ENCODE results near the gene MGME1. TPM values are rescaled to one million over a fixed set of nuclear protein-coding genes. Genes with fewer than 3 reads are reported as not detected.

MGME1 gene
- total RNA-seq, 5 donors from 2014 or later (not counting 1 experiment from before 2014, with no cell fraction given): 7.3 to 15.0 (median 12.8) TPM

- H3K4me1 ChIP-seq (ENCODE audit: control insufficient read depth in 1 of 2, extremely low read depth in 1 of 2, insufficient read depth in 2 of 2, low read length in 2 of 2): peaks cover 0 to 11% of the 10 kb centered on the region in 2 experiments
- 100% methylated on average over 1 of the region's 3 CpGs for WGBS (ENCODE audit: insufficient coverage)
- Mint-ChIP-seq H3K4me1 (peaks cover 9 to 10% (median 10%) of the 10 kb centered on the region in 3 donors), H3K36me3 (no peaks in the 10 kb centered on the region), H3K9me3 (no peaks in the 10 kb centered on the region), H3K27ac (no peak overlapping the region), H3K4me3 (no peak overlapping the region), H3K27me3 (peaks cover 3 to 4% of the 10 kb centered on the region in 2 donors)
- no peak overlapping the region for H3K27ac ChIP-seq (ENCODE audit: low read length)
- H3K9me3 ChIP-seq: no peaks in the 10 kb centered on the region
- H3K27me3 ChIP-seq (replicated peaks in 1 of 2; ENCODE audit: control insufficient read depth in 2 of 2, extremely low read depth in 1 of 2, insufficient read depth in 2 of 2, low read length in 1 of 2): peaks cover 0 to 14% of the 10 kb centered on the region in 2 experiments
- ChIA-PET POLR2A (no interaction called here), CTCF (interaction anchor here in 1 of 2 donors (0.6 kb wide), 1 partner anchor 277 kb away, joined by 3 read pairs; no protein-coding TSS in a partner anchor)
- peaks cover 0 to 2% of the 10 kb centered on the region in 2 donors for H3K36me3 ChIP-seq (ENCODE audit: control insufficient read depth in 2 of 2, extremely low read depth in 1 of 2, insufficient read depth in 1 of 2, low read length in 1 of 2)
- H3K4me3 ChIP-seq (ENCODE audit: control insufficient read depth in 1 of 2, extremely low read depth in 1 of 2, low read length in 1 of 2): no peak overlapping the region
- ATAC-seq (replicated peaks in 1 of 4) (no peak), DNase-seq (no peak)
Observed at GRCh38 chr20:17935186-17935585, 33.6 kb upstream of the MGME1 start.

- Histone ChIP-seq H3K27me3 (replicated peaks in 1 of 2; ENCODE audit: control insufficient read depth in 2 of 2, extremely low read depth in 1 of 2, insufficient read depth in 2 of 2, low read length in 1 of 2) (peaks cover 0 to 13% of the 10 kb centered on the region in 2 experiments), H3K4me1 (ENCODE audit: control insufficient read depth in 1 of 2, extremely low read depth in 1 of 2, insufficient read depth in 2 of 2, low read length in 2 of 2) (peaks cover 0 to 11% of the 10 kb centered on the region in 2 experiments), H3K36me3 (ENCODE audit: control insufficient read depth in 2 of 2, extremely low read depth in 1 of 2, insufficient read depth in 1 of 2, low read length in 1 of 2) (peaks cover 0 to 3% of the 10 kb centered on the region in 2 donors), H3K9me3 (no peaks in the 10 kb centered on the region), H3K27ac (ENCODE audit: low read length) (no peak overlapping the region), H3K4me3 (ENCODE audit: control insufficient read depth in 1 of 2, extremely low read depth in 1 of 2, low read length in 1 of 2) (no peak overlapping the region)
- Mint-ChIP-seq H3K4me1 (peaks cover 9 to 10% (median 10%) of the 10 kb centered on the region in 3 donors), H3K27me3 (peaks cover 3 to 4% of the 10 kb centered on the region in 2 donors), H3K36me3 (no peaks in the 10 kb centered on the region), H3K27ac (no peak overlapping the region), H3K4me3 (no peak overlapping the region), H3K9me3 (no peaks in the 10 kb centered on the region)
- DNase-seq (no peak), ATAC-seq (replicated peaks in 1 of 4) (no peak)
- CTCF ChIA-PET: no interaction called here
- WGBS (ENCODE audit: insufficient coverage): 98% methylated on average over 6 of the region's 9 CpGs
- POLR2A ChIA-PET: no interaction called here
Observed at GRCh38 chr20:17935761-17936160, 33.1 kb upstream of the MGME1 start.

- Mint-ChIP-seq H3K27me3 (peaks cover 3 to 4% of the 10 kb centered on the region in 2 donors), H3K9me3 (no peaks in the 10 kb centered on the region), H3K27ac (no peak overlapping the region), H3K4me3 (no peak overlapping the region), H3K4me1 (peaks cover 9 to 10% (median 10%) of the 10 kb centered on the region in 3 donors), H3K36me3 (no peaks in the 10 kb centered on the region)
- ATAC-seq (replicated peaks in 1 of 4) (no peak), DNase-seq (no peak)
- Histone ChIP-seq H3K27ac (ENCODE audit: low read length) (no peak overlapping the region), H3K9me3 (no peaks in the 10 kb centered on the region), H3K4me1 (ENCODE audit: control insufficient read depth in 1 of 2, extremely low read depth in 1 of 2, insufficient read depth in 2 of 2, low read length in 2 of 2) (peaks cover 0 to 11% of the 10 kb centered on the region in 2 experiments), H3K27me3 (replicated peaks in 1 of 2; ENCODE audit: control insufficient read depth in 2 of 2, extremely low read depth in 1 of 2, insufficient read depth in 2 of 2, low read length in 1 of 2) (peaks cover 0 to 13% of the 10 kb centered on the region in 2 experiments), H3K36me3 (ENCODE audit: control insufficient read depth in 2 of 2, extremely low read depth in 1 of 2, insufficient read depth in 1 of 2, low read length in 1 of 2) (peaks cover 0 to 4% of the 10 kb centered on the region in 2 donors), H3K4me3 (ENCODE audit: control insufficient read depth in 1 of 2, extremely low read depth in 1 of 2, low read length in 1 of 2) (no peak overlapping the region)
- POLR2A ChIA-PET: no interaction called here
- WGBS (ENCODE audit: insufficient coverage): 54% methylated on average over 6 of the region's 8 CpGs
- CTCF ChIA-PET: interaction anchor here in 1 of 2 donors (0.6 kb wide), 1 partner anchor 76 kb away, joined by 3 read pairs; no protein-coding TSS in a partner anchor
Observed at GRCh38 chr20:17936286-17936760, 32.5 kb upstream of the MGME1 start.

GRCh38 chr20:17936761-17937732 is 31.8 kb upstream of the MGME1 start:
- CTCF ChIA-PET: interaction anchor here in 1 of 2 donors (0.6 to 2.3 kb wide), 4 partner anchors 30 to 431 kb away, joined by 3 to 5 read pairs (median 3); no protein-coding TSS in a partner anchor
- H3K27me3 ChIP-seq (replicated peaks in 1 of 2; ENCODE audit: control insufficient read depth in 2 of 2, extremely low read depth in 1 of 2, insufficient read depth in 2 of 2, low read length in 1 of 2): peaks cover 0 to 13% of the 10 kb centered on the region in 2 experiments

GRCh38 chr20:17938871-17939619 is 29.8 kb upstream of the MGME1 start:
- Mint-ChIP-seq H3K36me3 (peaks cover 16% of the 10 kb centered on the region), H3K27ac (peak overlapping the region in 1 of 2 donors; percentile 48), H3K4me1 (peaks cover 9 to 13% (median 10%) of the 10 kb centered on the region in 3 donors), H3K4me3 (no peak overlapping the region), H3K27me3 (no peaks in the 10 kb centered on the region), H3K9me3 (no peaks in the 10 kb centered on the region)
- peaks cover 0 to 11% of the 10 kb centered on the region in 2 experiments for H3K4me1 ChIP-seq (ENCODE audit: control insufficient read depth in 1 of 2, extremely low read depth in 1 of 2, insufficient read depth in 2 of 2, low read length in 2 of 2)
- no peak overlapping the region for H3K4me3 ChIP-seq (ENCODE audit: control insufficient read depth in 1 of 2, extremely low read depth in 1 of 2, low read length in 1 of 2)
- ATAC-seq (replicated peaks in 1 of 4): peak; percentile 89 to 98 (median 90)
- ChIA-PET CTCF (interaction anchor here (0.5 to 2.3 kb wide), 17 partner anchors 8 to 576 kb away, joined by 3 to 8 read pairs (median 3); partner anchors contain the start of gene RRBP1 (in 1 of the 2)), POLR2A (no interaction called here)
- DNase-seq: peak; percentile 12 to 74 (median 48)
- peaks cover 0 to 29% of the 10 kb centered on the region in 2 donors for H3K36me3 ChIP-seq (ENCODE audit: control insufficient read depth in 2 of 2, extremely low read depth in 1 of 2, insufficient read depth in 1 of 2, low read length in 1 of 2)
- peaks cover 0 to under 1% of the 10 kb centered on the region in 2 experiments for H3K27me3 ChIP-seq (replicated peaks in 1 of 2; ENCODE audit: control insufficient read depth in 2 of 2, extremely low read depth in 1 of 2, insufficient read depth in 2 of 2, low read length in 1 of 2)
- no peak overlapping the region for H3K27ac ChIP-seq (ENCODE audit: low read length)
- WGBS (ENCODE audit: insufficient coverage): 28% methylated on average over 3 of the region's 13 CpGs
- H3K9me3 ChIP-seq: no peaks in the 10 kb centered on the region

More at GRCh38 chr20:17936761-17937732, 31.8 kb upstream of the MGME1 start:
- Mint-ChIP-seq H3K27ac (no peak overlapping the region), H3K27me3 (peaks cover 3% of the 10 kb centered on the region in 2 donors), H3K9me3 (no peaks in the 10 kb centered on the region), H3K4me3 (no peak overlapping the region), H3K36me3 (peaks cover 3% of the 10 kb centered on the region), H3K4me1 (peaks cover 9 to 10% (median 10%) of the 10 kb centered on the region in 3 donors)
- no peak overlapping the region for H3K4me3 ChIP-seq (ENCODE audit: control insufficient read depth in 1 of 2, extremely low read depth in 1 of 2, low read length in 1 of 2)
- POLR2A ChIA-PET: no interaction called here
- WGBS (ENCODE audit: insufficient coverage): 91% methylated on average over 14 of the region's 19 CpGs
- DNase-seq (no peak), ATAC-seq (replicated peaks in 1 of 4) (no peak)
- H3K4me1 ChIP-seq (ENCODE audit: control insufficient read depth in 1 of 2, extremely low read depth in 1 of 2, insufficient read depth in 2 of 2, low read length in 2 of 2): peaks cover 0 to 11% of the 10 kb centered on the region in 2 experiments
- H3K9me3 ChIP-seq: no peaks in the 10 kb centered on the region
- peaks cover 0 to 9% of the 10 kb centered on the region in 2 donors for H3K36me3 ChIP-seq (ENCODE audit: control insufficient read depth in 2 of 2, extremely low read depth in 1 of 2, insufficient read depth in 1 of 2, low read length in 1 of 2)
- H3K27ac ChIP-seq (ENCODE audit: low read length): no peak overlapping the region
